NCI-H82 treated with DMSO at 0.1 percent for 48 hours (cell line): ENCODE data around the gene PACSIN2.

Experiments
- DNase-seq: peaks from one replicate; lab custom pipeline; 2025; ENCODE audit not compliant: unreplicated experiment; lab: John Stamatoyannopoulos, UW

Gene PACSIN2

DNA sequence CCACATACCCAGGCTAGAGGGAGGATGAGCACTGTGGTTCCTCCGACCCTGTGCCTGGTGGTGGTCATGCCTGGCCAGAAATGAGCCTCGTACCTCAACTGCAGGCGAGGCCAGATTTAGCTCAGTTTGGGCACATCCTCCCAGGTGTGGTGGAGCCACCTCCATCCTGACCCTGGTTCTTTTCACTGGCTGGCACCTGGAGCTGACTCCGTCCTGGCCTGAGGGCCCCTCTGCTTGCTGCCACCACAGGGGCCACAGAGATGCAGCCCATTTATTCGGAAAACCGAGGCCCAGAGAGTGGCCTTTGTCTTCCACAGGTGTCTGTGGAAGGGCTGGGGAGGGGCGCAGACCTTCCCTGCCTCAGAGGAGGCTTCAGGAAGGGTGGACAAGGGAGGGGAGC is 148.8 kb downstream of the PACSIN2 start:
- DNase-seq: no peak

- DNase-seq: no peak
Measured at GRCh38 chr22:42865536-42865935, 149.4 kb downstream of the PACSIN2 start.

GRCh38 chr22:42863349-42863961 is 151.5 kb downstream of the PACSIN2 start:
- no peak for DNase-seq

DNA sequence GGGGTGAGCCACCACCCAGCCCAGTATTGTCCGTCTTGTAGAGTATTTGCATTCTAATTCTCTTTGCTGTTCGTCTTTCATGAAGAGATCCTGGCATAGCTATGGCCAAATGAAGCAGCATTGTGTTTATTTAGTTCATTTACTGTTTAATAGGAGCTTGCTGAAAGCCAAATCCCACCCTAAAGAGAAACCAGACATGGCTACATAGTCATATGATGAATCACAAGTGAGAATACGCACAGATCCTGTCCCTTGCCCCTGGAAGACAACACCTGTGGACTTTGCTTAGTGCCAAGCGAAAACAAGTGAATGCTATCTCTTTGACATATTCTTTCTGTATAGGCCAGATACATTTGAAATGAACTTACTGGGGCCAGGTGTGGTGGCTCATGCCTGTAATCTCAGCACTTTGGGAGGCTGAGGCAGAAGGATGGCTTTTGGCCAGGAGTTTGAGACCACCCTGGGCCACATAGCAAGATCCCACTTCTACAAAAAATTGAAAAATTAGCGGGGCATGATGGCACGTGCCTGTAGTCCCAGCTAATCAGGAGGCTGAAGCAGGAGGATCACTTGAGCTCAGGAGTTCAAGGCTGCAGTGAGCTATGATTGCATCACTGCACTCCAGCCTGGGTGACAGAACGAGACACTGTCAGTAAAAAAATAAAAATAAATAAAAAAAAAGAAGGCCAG is 152.8 kb downstream of the PACSIN2 start:
- no peak for DNase-seq

DNA sequence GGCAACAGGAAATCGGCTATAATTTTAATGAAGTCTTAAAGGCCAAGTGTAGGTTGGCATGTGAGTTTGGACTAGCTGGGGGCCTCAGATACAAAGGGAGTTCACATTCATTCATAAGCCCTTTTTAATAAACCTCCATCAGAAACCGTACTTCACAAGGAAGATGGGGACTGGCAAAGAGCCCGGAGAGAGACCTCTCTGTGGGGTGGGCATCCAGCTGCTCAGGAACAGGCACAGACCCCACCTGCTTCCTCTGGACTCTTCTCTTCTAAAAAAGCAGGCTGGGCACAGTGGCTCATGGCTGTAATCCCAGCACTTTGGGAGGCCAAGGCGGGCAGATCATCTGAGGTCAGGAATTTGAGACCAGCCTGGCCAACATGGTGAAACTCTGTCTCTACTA is 154.0 kb downstream of the PACSIN2 start:
- no peak for DNase-seq

- DNase-seq: no peak
Measured at GRCh38 chr22:42857845-42858481, 157.0 kb downstream of the PACSIN2 start.

DNA sequence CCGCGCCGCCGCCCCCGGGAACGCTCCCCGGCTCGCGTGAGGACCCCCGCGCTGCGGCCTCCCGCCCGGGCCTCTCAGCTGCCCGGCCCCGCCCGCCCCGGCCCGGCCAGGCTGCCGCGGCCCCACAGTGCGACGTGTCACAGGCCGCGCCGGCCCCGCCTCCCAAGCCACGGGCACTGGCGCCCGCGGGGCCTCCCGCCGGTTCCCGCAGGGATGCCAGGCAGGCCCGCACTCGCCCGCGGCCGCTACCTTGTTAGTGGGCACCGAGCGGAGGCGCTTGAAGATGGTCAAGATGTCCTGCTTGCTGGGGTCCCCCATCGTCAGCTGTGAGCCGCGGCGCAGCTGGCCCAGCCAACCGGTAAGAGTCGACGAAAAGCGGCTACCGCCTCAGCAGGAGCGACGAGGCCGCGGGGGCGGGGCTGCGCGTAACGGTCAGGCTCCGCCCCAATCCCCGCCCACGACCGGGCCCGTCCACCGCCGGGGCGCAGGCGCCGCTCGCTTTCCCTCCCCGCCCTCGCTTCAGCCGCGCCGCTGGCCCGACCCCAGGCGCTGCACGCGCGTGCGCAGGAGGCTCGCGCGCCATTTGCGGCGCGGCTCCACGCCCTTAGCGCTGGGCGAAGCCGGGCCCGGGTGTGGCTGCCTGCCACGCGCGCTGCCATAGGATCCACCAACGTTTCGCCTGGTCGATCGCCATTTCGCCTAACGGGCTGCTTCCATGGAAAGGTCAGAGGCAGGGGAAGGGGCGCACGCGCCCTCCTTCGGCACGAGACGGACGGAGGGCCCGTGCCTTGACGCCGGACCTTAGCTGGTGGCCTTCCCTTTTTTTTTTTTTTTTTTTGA is 157.9 kb downstream of the PACSIN2 start, which contains the start of gene ARFGAP3:
Gene ARFGAP3, minus strand, starts transcription at position 409 of the 840 bp plus-strand sequence. Its CDS starts 91 bp downstream, at position 318.
- peak; percentile 67 for DNase-seq

DNA sequence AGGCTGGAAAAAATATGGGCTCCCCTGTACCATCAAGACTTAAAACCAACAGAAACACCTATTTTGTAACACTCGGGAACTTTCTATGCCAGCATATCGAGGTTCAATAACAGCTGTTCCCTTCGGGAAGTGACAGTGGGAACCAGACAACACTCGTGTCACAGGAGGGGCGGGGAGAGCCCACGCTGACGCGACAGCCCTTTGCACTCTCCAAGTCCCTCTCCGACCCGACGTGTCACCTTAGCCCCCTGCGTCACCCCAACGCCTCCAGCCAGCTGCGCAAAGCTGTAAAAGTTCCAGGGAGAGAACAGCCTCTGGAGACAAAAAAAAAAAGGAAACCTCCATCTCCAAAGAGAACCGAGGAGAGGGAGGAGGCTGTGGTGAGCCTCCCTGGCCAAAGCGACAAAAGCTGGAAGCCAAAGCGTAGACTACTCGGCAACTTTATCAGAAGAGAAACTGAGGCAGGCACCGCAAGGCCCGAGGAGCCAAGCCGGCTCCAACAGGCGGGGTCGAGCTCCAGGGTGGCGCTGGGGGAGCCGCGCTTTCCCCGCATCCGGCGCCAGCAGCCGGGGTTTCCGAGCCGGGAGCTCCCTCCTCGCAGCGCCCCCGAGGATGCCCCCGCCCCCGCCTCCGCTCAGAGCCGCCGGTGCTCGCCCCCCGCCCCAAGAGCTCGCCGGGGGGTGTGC is 158.6 kb downstream of the PACSIN2 start:
- no peak for DNase-seq

- DNase-seq: no peak
Measured at GRCh38 chr22:42855721-42856120, 159.2 kb downstream of the PACSIN2 start.

GRCh38 chr22:42855211-42855610 is 159.7 kb downstream of the PACSIN2 start:
- no peak for DNase-seq

- no peak for DNase-seq
Measured at GRCh38 chr22:42848941-42849550, 165.9 kb downstream of the PACSIN2 start.

DNA sequence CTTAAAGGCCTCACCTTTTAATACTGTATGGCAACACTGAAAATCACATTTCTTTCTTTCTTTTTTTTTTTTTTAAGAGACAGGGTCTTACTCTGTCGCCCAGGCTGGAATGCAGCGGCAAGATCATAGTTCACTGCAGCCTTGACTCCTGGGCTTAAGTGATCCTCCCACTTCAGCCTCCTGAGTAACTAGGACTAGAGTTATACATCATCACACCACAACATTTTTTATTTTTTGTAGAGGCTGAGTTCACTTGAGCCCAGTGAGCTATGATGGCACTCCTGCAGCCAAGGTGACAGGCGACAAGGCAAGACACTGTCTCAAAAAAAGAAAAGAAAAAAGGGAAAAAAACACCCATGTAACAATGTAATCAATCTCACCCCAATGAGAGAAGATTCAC is 167.8 kb downstream of the PACSIN2 start:
- no peak for DNase-seq

- no peak for DNase-seq
Measured at GRCh38 chr22:42844756-42845155, 170.2 kb downstream of the PACSIN2 start.

DNA sequence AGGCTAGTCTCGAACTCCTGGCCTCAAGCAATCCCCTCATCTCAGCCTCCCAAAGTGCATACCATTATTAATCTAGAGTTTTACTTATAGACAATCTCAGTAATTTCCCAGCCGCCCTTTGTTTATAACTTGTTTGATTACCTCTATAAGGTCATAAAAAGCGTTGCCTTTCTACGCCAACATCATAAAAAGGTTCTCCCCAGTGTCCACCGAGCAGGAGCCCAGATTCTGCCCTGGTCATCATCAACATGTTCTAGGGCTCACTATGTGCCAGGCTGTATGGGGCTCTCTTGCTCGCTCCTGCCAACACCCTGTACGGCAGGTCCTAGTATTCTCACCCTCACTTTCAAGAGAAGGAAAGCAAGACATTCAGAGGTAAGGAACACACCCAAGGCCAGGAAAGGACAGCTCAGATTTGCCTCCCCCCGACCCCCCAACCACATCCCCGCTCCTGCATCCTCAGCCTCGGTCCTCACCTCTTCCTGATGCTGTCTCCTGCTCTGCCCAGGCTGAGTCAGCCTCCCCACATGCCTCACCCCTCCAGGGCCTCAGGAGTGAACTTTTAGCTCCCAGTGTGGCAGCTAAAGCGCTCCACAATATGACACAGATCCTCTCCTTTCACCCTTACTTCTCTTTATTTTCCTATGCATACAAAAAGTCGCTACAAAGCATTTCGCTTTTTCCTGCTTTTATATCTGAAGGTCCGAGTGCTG is 172.1 kb downstream of the PACSIN2 start:
- DNase-seq: no peak

DNA sequence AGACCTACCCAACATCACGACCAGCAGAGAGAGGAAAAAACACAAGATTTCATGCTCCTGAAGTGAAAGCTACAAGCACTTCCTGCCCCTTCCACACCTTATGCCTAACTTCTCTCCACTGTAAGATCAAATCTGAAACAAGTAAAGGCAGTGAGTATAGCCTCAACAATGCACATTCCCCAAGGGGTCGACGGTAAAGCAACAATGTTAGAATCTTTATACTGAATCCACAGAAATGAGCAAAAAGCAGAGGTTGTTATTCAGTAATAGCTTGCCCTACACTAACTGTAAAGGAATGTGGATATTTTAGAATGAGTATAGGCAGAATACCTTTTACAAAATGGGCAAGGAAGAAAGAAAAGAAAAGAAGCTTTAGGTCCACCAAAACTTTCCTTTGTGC is 173.5 kb downstream of the PACSIN2 start:
- no peak for DNase-seq

- DNase-seq: no peak
Measured at GRCh38 chr22:42837556-42837955, 177.4 kb downstream of the PACSIN2 start.

- no peak for DNase-seq
Measured at GRCh38 chr22:42836026-42836425, 178.9 kb downstream of the PACSIN2 start.

DNA sequence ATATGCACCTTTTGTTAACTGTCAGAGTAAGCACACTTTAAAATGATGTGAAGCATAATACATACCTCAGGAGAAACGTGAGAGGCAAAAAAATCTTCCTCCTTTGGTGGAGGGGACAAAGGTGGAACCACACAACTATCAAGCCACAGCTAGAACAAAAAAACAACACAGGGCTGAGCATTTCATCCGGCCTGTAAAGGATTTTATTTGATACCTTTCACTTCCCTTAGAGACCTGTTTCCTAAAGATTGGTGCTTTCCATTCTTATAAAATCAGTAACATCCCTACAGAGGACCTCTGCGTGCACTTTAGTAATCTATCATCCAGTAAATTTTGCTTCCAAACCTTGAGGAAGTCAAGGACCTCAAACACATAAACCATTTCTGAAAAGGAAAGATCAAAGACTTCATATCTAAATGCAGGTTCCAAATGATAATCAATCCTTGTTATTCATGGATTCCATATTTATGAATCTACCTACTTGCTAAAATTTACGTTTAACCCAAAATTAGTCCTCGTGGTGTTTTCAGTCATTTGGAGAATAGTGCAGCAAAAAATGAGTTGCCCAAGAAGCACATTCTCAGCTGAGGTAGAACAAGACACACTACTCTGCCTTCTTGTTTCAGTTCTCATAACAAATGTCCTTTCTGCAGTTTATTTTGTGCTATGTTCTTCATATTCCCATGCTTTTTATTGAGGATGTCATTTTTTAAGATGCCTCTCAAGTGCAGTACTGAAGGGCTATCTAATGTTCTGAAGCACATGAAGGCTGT is 180.6 kb downstream of the PACSIN2 start:
- no peak for DNase-seq

DNA sequence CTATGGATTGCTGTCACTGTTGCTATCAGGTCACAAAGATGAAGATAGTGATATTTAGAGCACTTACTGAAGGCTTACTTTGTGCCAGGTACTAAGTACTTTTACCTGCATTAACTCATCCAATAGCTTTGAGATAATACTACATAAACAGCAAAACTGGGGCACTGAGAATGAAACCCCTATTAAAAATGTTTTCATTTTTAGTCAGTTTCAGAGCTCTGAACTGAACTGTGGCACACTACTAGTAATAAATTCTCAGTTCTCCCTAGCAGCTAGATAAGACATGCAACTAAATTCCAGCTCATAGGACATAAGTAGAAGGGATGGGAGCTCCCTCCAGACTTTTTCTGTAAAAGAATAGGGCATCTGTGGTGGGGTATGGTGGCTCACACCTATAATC is 181.8 kb downstream of the PACSIN2 start:
- DNase-seq: no peak
